Activated CD4-positive, alpha-beta T cell treated with anti-CD3 and anti-CD28 coated beads for 36 hours (primary cell): ENCODE measurements around the gene SERPINA1. TPM values are rescaled to one million over a fixed set of nuclear protein-coding genes. Genes with fewer than 3 reads are reported as not detected.
A peak's percentile ranks its signal among the peaks of the same experiment; 100 is the strongest.

Experiments
- ATAC-seq: fragments of 200-7000 bp; cut with Tn5 transposase; one replicate; pipeline ENCODE4 v1.10.0; 2021; ENCODE audit warnings: mild to moderate bottlenecking, moderate library complexity
- CTCF ChIA-PET: fragments of 350-600 bp; sonication (Branson Sonifier 250); formaldehyde crosslinking; loops from one replicate; lab custom pipeline; 2021; ENCODE audit warnings: antibody characterized with exemption; lab: Charles Lee
- POLR2A ChIA-PET: fragments of 350-600 bp; sonication (Branson Sonifier 250); formaldehyde crosslinking; loops from one replicate; lab custom pipeline; 2021; ENCODE audit warnings: antibody characterized with exemption, inconsistent platforms; lab: Charles Lee
- DNase-seq: peaks from one replicate; pipeline ENCODE4 v3.0.0-alpha.2; 2020
- H3K27ac Mint-ChIP-seq: one replicate; pipeline ENCODE4 v1.8.0; 2021; ENCODE audit warnings: mixed read lengths
- H3K27me3 Mint-ChIP-seq: one replicate; pipeline ENCODE4 v1.8.0; 2021; ENCODE audit warnings: mixed read lengths
- H3K36me3 Mint-ChIP-seq: one replicate; pipeline ENCODE4 v1.8.0; 2021; ENCODE audit warnings: low read depth, mixed read lengths
- H3K4me1 Mint-ChIP-seq: one replicate; pipeline ENCODE4 v1.8.0; 2021; ENCODE audit warnings: mixed read lengths
- H3K4me3 Mint-ChIP-seq: one replicate; pipeline ENCODE4 v1.8.0; 2021; ENCODE audit warnings: mild to moderate bottlenecking, moderate library complexity, mixed read lengths
- H3K9me3 Mint-ChIP-seq: one replicate; pipeline ENCODE4 v1.8.0; 2021; ENCODE audit warnings: low read depth, mixed read lengths
- intact Hi-C, 2 experiments: fragments of 100-400 bp; cut with DNase I in 1 of 2; cut with micrococcal nuclease in 1 of 2; formaldehyde crosslinking; loops; one replicate each; pipeline versions ENCODE4 v1.14.2 to v1.15.1; 2022 to 2024; cut with DNase I, micrococcal nuclease
- total RNA-seq, 2 experiments: library from RNA; stranded (reverse); gene quantifications; one replicate each; pipeline ENCODE4 v1.2.3, GENCODE V29; 2021

The SERPINA1 gene
- total RNA-seq, 2 experiments from 2014 or later: 102 to 140 TPM

- intact Hi-C loops: loop anchor here (5.0 to 10.0 kb wide), 4 partner anchors 167 to 387 kb away; no protein-coding TSS in a partner anchor
- H3K27ac Mint-ChIP-seq: peak overlapping the region; percentile 93
- peak overlapping the region; percentile 38 for H3K4me3 Mint-ChIP-seq
- H3K9me3 Mint-ChIP-seq: peaks cover 33% of the 10 kb centered on the region
- POLR2A ChIA-PET: interaction anchor here (0.5 to 4.3 kb wide), 2 partner anchors 50 to 654 kb away, joined by 4 to 22 read pairs; no protein-coding TSS in a partner anchor
- no peak for ATAC-seq
- DNase-seq: no peak
- H3K36me3 Mint-ChIP-seq: peaks cover 40% of the 10 kb centered on the region
- CTCF ChIA-PET: interaction anchor here (1.0 kb wide), 1 partner anchor 29 kb away, joined by 5 read pairs; no protein-coding TSS in a partner anchor
- peaks cover 74% of the 10 kb centered on the region for H3K4me1 Mint-ChIP-seq
- H3K27me3 Mint-ChIP-seq: peaks cover 2% of the 10 kb centered on the region
Observed at GRCh38 chr14:94344389-94344788, 44.0 kb downstream of the SERPINA1 start.

- Mint-ChIP-seq H3K27ac (peak overlapping the region; percentile 93), H3K9me3 (peaks cover 33% of the 10 kb centered on the region), H3K36me3 (peaks cover 47% of the 10 kb centered on the region), H3K27me3 (peaks cover 2% of the 10 kb centered on the region), H3K4me1 (peaks cover 74% of the 10 kb centered on the region), H3K4me3 (no peak overlapping the region)
- POLR2A ChIA-PET: interaction anchor here (2.1 to 4.3 kb wide), 2 partner anchors 48 to 51 kb away, joined by 22 to 23 read pairs; no protein-coding TSS in a partner anchor
- no peak for DNase-seq
- no peak for ATAC-seq
- CTCF ChIA-PET: interaction anchor here (0.6 to 1.5 kb wide), 3 partner anchors 52 to 207 kb away, joined by 3 to 5 read pairs (median 4); no protein-coding TSS in a partner anchor
- intact Hi-C loops: loop anchor here (2.0 to 10.0 kb wide), 5 partner anchors 51 to 386 kb away; no protein-coding TSS in a partner anchor
Observed at GRCh38 chr14:94343238-94344005, 45.0 kb downstream of the SERPINA1 start.

DNA sequence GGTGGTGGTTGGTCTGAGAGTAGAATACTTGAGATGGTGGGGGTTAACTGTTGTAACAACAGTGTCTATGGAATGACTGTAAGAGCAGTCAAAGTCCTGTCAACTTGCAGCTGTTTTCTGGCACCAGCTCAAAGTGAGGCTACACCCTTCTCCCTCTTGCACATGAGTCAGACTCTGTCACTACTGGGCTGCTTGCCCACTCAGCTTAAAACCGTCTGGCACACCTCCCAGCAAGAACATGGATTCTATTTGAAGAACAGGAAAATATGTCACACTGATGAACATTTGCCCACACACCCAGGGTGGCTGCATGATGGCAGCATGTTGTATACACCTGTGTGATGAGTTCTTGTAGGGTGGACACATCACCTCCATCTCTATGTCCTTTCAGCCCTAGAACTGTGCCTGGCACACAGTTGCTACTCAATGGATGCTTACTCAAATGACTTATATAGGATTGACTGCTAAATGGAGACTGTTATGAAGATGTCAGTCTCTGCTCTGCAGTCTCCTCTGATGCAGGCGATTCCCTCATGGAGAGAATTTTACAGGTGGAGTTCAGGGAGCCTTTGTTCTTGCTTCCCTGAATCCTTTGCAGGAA is 46.0 kb downstream of the SERPINA1 start:
- peaks cover 79% of the 10 kb centered on the region for H3K4me1 Mint-ChIP-seq
- CTCF ChIA-PET: interaction anchor here (0.9 to 1.6 kb wide), 7 partner anchors 50 to 364 kb away, joined by 3 to 7 read pairs (median 3); no protein-coding TSS in a partner anchor
- no peak overlapping the region for H3K4me3 Mint-ChIP-seq

DNA sequence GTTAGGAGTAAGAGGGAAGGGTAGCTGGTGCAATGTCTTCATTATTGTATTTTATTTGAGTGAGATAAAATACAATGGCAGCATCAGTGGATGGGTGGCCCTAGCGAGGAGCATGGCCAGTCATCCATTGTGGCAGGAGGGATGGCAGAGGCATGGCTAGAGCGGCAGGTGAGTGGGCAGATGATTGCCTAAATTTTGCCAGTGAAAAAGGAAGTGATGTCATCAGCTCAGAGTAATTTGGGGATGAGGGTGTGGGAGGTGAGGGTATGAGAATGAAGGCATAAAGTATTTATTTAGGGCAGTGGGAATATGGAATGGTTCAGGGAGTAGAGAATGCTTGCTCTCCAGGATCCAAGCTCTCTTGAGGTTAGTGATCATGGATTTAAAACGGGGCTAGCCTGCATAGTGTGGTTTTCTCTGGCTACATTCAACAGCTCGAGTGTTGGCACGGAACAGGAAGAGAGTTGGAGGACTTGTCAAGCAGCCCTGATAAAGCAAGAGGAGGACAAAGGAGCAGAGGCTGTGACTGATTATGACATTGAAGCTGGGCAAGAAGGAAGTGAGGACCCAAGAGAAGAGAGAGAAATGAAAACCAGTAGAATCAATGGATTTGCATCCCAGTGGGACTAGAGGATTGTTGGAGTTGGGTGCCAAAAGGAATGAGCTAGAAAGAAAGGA is 46.6 kb downstream of the SERPINA1 start:
- H3K4me3 Mint-ChIP-seq: no peak overlapping the region

More for the DNA sequence above, 46.0 kb downstream of the SERPINA1 start:
- Mint-ChIP-seq H3K27ac (peak overlapping the region; percentile 93), H3K27me3 (peaks cover 2% of the 10 kb centered on the region), H3K36me3 (peaks cover 50% of the 10 kb centered on the region), H3K9me3 (peaks cover 38% of the 10 kb centered on the region)
- POLR2A ChIA-PET: interaction anchor here (0.6 to 4.3 kb wide), 5 partner anchors 15 to 1757 kb away, joined by 3 to 23 read pairs (median 6); no protein-coding TSS in a partner anchor
- peak; percentile 77 for DNase-seq
- intact Hi-C loops: loop anchor here (1.0 to 10.0 kb wide), 6 partner anchors 52 to 385 kb away; no protein-coding TSS in a partner anchor
- ATAC-seq: peak; percentile 71

GRCh38 chr14:94340533-94340932 is 47.9 kb downstream of the SERPINA1 start:
- peaks cover 34% of the 10 kb centered on the region for H3K9me3 Mint-ChIP-seq
- peaks cover 2% of the 10 kb centered on the region for H3K27me3 Mint-ChIP-seq
- no peak overlapping the region for H3K4me3 Mint-ChIP-seq
- ATAC-seq (no peak), DNase-seq (no peak)
- H3K27ac Mint-ChIP-seq: peak overlapping the region; percentile 93
- H3K36me3 Mint-ChIP-seq: peaks cover 46% of the 10 kb centered on the region
- ChIA-PET POLR2A (no interaction called here), CTCF (interaction anchor here (0.7 kb wide), 1 partner anchor 13 kb away, joined by 3 read pairs; no protein-coding TSS in a partner anchor)
- H3K4me1 Mint-ChIP-seq: peaks cover 69% of the 10 kb centered on the region
- intact Hi-C loops: loop anchor here (5.0 to 10.0 kb wide), 4 partner anchors 163 to 383 kb away; no protein-coding TSS in a partner anchor

More for the DNA sequence above, 46.6 kb downstream of the SERPINA1 start:
- Mint-ChIP-seq H3K27me3 (peaks cover 2% of the 10 kb centered on the region), H3K27ac (peak overlapping the region; percentile 93), H3K36me3 (peaks cover 46% of the 10 kb centered on the region), H3K9me3 (peaks cover 37% of the 10 kb centered on the region), H3K4me1 (peaks cover 76% of the 10 kb centered on the region)
- intact Hi-C loops: loop anchor here (1.0 to 10.0 kb wide), 6 partner anchors 53 to 384 kb away; no protein-coding TSS in a partner anchor
- ChIA-PET CTCF (interaction anchor here (0.9 to 1.6 kb wide), 7 partner anchors 50 to 364 kb away, joined by 3 to 7 read pairs (median 3); no protein-coding TSS in a partner anchor), POLR2A (interaction anchor here (0.6 to 4.3 kb wide), 5 partner anchors 15 to 1756 kb away, joined by 3 to 23 read pairs (median 6); no protein-coding TSS in a partner anchor)
- DNase-seq: peak; percentile 56
- ATAC-seq: peak; percentile 5

GRCh38 chr14:94338023-94338422 is 50.4 kb downstream of the SERPINA1 start:
- Mint-ChIP-seq H3K27ac (peak overlapping the region; percentile 78), H3K36me3 (peaks cover 24% of the 10 kb centered on the region), H3K27me3 (peaks cover 6% of the 10 kb centered on the region), H3K4me1 (peaks cover 45% of the 10 kb centered on the region), H3K4me3 (no peak overlapping the region), H3K9me3 (peaks cover 21% of the 10 kb centered on the region)
- no peak for DNase-seq
- ChIA-PET POLR2A (interaction anchor here (1.0 kb wide), 1 partner anchor 9 kb away, joined by 3 read pairs; no protein-coding TSS in a partner anchor), CTCF (no interaction called here)
- ATAC-seq: no peak
- intact Hi-C loops: no loop called here

GRCh38 chr14:94337274-94337673 is 51.1 kb downstream of the SERPINA1 start:
- ChIA-PET POLR2A (interaction anchor here (1.0 kb wide), 1 partner anchor 9 kb away, joined by 3 read pairs; no protein-coding TSS in a partner anchor), CTCF (no interaction called here)
- Mint-ChIP-seq H3K4me3 (no peak overlapping the region), H3K4me1 (peaks cover 37% of the 10 kb centered on the region), H3K9me3 (peaks cover 21% of the 10 kb centered on the region), H3K27me3 (peaks cover 8% of the 10 kb centered on the region), H3K36me3 (peaks cover 24% of the 10 kb centered on the region), H3K27ac (peak overlapping the region; percentile 14)
- ATAC-seq: no peak
- DNase-seq: peak; percentile 43
- intact Hi-C loops: loop anchor here in 1 of 2 experiments (1.0 kb wide), 1 partner anchor 57 kb away; no protein-coding TSS in a partner anchor

- Mint-ChIP-seq H3K27ac (no peak overlapping the region), H3K9me3 (peaks cover 4% of the 10 kb centered on the region), H3K36me3 (peaks cover 11% of the 10 kb centered on the region), H3K4me3 (no peak overlapping the region), H3K27me3 (peaks cover 6% of the 10 kb centered on the region), H3K4me1 (peaks cover 17% of the 10 kb centered on the region)
- intact Hi-C loops: no loop called here
- ChIA-PET CTCF (interaction anchor here (0.7 to 1.9 kb wide), 4 partner anchors 8 to 50 kb away, joined by 3 to 6 read pairs (median 4); no protein-coding TSS in a partner anchor), POLR2A (no interaction called here)
- no peak for DNase-seq
- no peak for ATAC-seq
Observed at GRCh38 chr14:94334872-94335271, 53.5 kb downstream of the SERPINA1 start.

DNA sequence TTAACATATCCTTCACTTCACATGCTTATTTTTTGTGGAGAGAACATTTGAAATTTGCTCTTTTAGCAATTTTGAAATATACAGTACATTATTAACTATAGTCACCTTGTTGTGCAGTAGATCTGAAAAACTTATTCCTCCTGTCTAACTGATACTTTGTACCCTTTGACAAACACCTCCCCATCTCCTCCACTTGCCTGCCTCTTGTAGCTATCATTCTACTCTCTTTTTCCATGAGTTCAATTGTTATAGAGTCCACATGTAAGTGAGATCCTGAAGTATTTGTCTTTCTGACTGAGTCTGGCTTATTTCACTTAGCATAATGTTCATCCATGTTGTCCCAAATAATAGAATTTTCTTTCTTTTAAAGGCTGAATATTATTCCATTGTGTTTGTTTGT is 55.8 kb downstream of the SERPINA1 start:
- ATAC-seq (no peak), DNase-seq (no peak)
- H3K4me3 Mint-ChIP-seq: no peak overlapping the region
- no peaks in the 10 kb centered on the region for H3K36me3 Mint-ChIP-seq
- H3K27me3 Mint-ChIP-seq: peaks cover 6% of the 10 kb centered on the region
- POLR2A ChIA-PET: no interaction called here
- CTCF ChIA-PET: no interaction called here
- intact Hi-C loops: no loop called here
- H3K4me1 Mint-ChIP-seq: peaks cover 4% of the 10 kb centered on the region
- H3K9me3 Mint-ChIP-seq: no peaks in the 10 kb centered on the region
- H3K27ac Mint-ChIP-seq: no peak overlapping the region

GRCh38 chr14:94332063-94332583 is 56.3 kb downstream of the SERPINA1 start:
- CTCF ChIA-PET: interaction anchor here (1.1 to 2.0 kb wide), 2 partner anchors 9 to 11 kb away, joined by 3 to 6 read pairs; partner anchors contain the start of gene SERPINA6
- DNase-seq: no peak

More at GRCh38 chr14:94332063-94332583, 56.3 kb downstream of the SERPINA1 start:
- no peak for ATAC-seq
- Mint-ChIP-seq H3K4me3 (no peak overlapping the region), H3K9me3 (no peaks in the 10 kb centered on the region), H3K4me1 (no peaks in the 10 kb centered on the region), H3K36me3 (no peaks in the 10 kb centered on the region), H3K27ac (no peak overlapping the region), H3K27me3 (peaks cover 6% of the 10 kb centered on the region)
- POLR2A ChIA-PET: no interaction called here
- intact Hi-C loops: no loop called here
